Fibroblast of lung (primary cell): ENCODE data around the gene ETFA. TPM values are rescaled to one million over a fixed set of nuclear protein-coding genes. Genes with fewer than 3 reads are reported as not detected.

Experiments used
- DNase-seq, 2 donors: peaks; one replicate each; pipeline versions ENCODE4 v3.0.0 to v3.0.0-alpha.2; 2010; ENCODE audit warnings: low read depth in 2 of 2
- H2AFZ ChIP-seq: 2 replicates; pipeline ENCODE4 v1.5.1; 2012; ENCODE audit warnings: low read length, control low read depth, inconsistent platforms
- H3K27ac ChIP-seq: 2 replicates; pipeline ENCODE4 v1.5.1; 2011; ENCODE audit warnings: low read length, control low read depth; ENCODE audit not compliant: insufficient read depth
- H3K27me3 ChIP-seq: 2 replicates; pipeline ENCODE4 v1.5.1; 2011; ENCODE audit warnings: mild to moderate bottlenecking, low read length; ENCODE audit not compliant: control insufficient read depth, insufficient read depth
- H3K36me3 ChIP-seq: 2 replicates; pipeline ENCODE4 v1.5.1; 2011; ENCODE audit warnings: low read length; ENCODE audit not compliant: control insufficient read depth, insufficient read depth
- H3K4me1 ChIP-seq: 2 replicates; pipeline ENCODE4 v1.5.1; 2011; ENCODE audit warnings: low read length; ENCODE audit not compliant: control insufficient read depth, insufficient read depth; ENCODE audit errors: extremely low read depth
- H3K4me2 ChIP-seq: 2 replicates; pipeline ENCODE4 v1.5.1; 2011; ENCODE audit warnings: low read length, control low read depth; ENCODE audit not compliant: insufficient read depth; ENCODE audit errors: extremely low read depth
- H3K4me3 ChIP-seq, 4 experiments: fragments of 200-600 bp in 1 of 4; sonication (generic) in 1 of 4; replicated peaks in 1 of 4; 2 replicates each; pipeline ENCODE4 v1.5.1; 2011 to 2016; ENCODE audit warnings: low read length in 4 of 4, low read depth in 3 of 4, mild to moderate bottlenecking in 3 of 4, control low read depth in 2 of 4, inconsistent platforms in 1 of 4, mixed read lengths in 1 of 4; ENCODE audit not compliant: insufficient read depth in 1 of 4; ENCODE audit errors: control extremely low read depth in 1 of 4
- H3K79me2 ChIP-seq: 2 replicates; pipeline ENCODE4 v1.5.1; 2012; ENCODE audit warnings: mild to moderate bottlenecking, low read length, inconsistent platforms; ENCODE audit not compliant: control insufficient read depth, insufficient read depth
- H3K9ac ChIP-seq: 2 replicates; pipeline ENCODE4 v1.5.1; 2011; ENCODE audit warnings: mild to moderate bottlenecking, low read length, control low read depth; ENCODE audit not compliant: insufficient read depth
- H3K9me3 ChIP-seq: 2 replicates; pipeline ENCODE4 v1.5.1; 2012; ENCODE audit warnings: low read depth, low read length; ENCODE audit not compliant: control insufficient read depth, insufficient read depth
- H4K20me1 ChIP-seq: 2 replicates; pipeline ENCODE4 v1.5.1; 2011; ENCODE audit warnings: low read length; ENCODE audit not compliant: control insufficient read depth, insufficient read depth; ENCODE audit errors: extremely low read depth
- EZH2 ChIP-seq: IDR thresholded peaks from 2 replicates; pipeline ENCODE4 v1.5.1; 2012; ENCODE audit warnings: low read length, control low read depth, mild to moderate bottlenecking; ENCODE audit errors: missing control alignments
- polyA plus RNA-seq, 2 donors: library from polyadenylated mRNA; depleted of rRNA in 1 of 2; stranded (reverse) in 1 of 2; unstranded in 1 of 2; fragments of >200 nt; gene quantifications; 2 replicates each; pipeline ENCODE4 v1.2.1, GENCODE V29; 2011 to 2012; ENCODE audit warnings: missing spikeins in 1 of 2
- total RNA-seq: library from RNA; depleted of rRNA; stranded (reverse); fragments of >200 nt; gene quantifications from 2 replicates; pipeline ENCODE4 v1.2.1, GENCODE V29; 2014
- TF ChIP-seq, protein P1 (sequence below), 2 donors: IDR thresholded peaks in 1 of 2; conservative IDR thresholded peaks in 1 of 2; 1 replicate in 1 of 2; 2 replicates in 1 of 2; pipeline ENCODE4 v1.5.1; 2011 to 2012; ENCODE audit warnings: low read length in 2 of 2, control low read depth in 1 of 2, inconsistent platforms in 1 of 2, low read depth in 1 of 2, mild to moderate bottlenecking in 1 of 2

ETFA gene
- total and polyA plus RNA-seq, 2 donors (not counting 1 experiment from before 2014, with no cell fraction given) = 129 to 161 TPM

DNA sequence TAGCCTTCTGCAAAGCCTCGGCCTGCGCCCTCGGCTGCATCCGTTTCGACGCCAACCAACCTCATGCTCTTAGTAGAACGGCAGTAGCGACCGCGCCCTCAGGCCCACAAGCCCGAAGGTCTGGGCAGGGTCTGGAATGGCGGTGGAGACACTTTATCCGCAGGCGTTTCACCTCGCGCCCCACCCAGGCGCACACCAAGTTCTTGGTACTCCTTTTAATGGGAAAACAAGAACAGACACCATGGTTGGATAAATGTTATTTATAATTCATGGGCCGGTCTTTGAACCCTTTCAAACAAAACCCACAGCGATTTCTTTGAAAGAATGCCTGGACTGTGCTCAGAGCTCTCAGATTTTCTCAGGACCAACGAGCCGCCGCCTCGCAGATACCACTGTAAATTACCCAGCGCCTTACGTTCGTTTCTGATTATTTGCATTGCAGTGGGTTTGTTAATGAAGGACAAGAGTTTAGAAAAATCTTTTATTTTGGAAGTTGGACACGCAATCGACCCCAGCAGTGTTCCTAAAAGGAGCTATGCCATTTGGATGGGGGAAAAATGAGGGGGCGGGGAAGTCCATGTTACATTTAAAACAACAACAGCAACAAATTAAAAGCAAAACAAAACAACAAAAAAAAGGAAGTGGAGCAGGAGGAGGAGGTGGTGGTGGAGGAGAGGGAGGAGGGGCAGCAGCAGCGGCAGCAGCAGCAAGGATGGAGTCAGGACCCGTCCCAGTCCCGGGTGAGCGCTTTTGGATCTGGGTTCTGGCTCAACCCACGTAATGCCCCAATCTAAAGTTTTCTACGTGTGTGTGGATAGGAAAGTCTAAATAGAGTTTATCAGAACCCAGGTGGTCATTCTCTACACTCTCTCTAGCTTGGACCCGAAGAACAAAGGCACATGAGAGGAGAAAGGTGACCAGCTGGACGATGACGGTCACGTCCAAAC, 24.3 kb upstream of the ETFA start:
- peak in 1 of 2 donors; percentile 27 for DNase-seq
- Histone ChIP-seq H2AFZ (no peak overlapping the region), H3K4me2 (peak overlapping the region; percentile 35), H3K27ac (no peak overlapping the region), H3K4me3 (peak overlapping the region in 2 of 4 experiments; percentile 44 to 75), H3K4me1 (no peaks in the 10 kb centered on the region), H3K9ac (no peak overlapping the region), H3K79me2 (no peaks in the 10 kb centered on the region), H3K9me3 (no peaks in the 10 kb centered on the region), H3K27me3 (peaks cover 64% of the 10 kb centered on the region), H3K36me3 (no peaks in the 10 kb centered on the region), H4K20me1 (no peaks in the 10 kb centered on the region)
- TF ChIP-seq, protein P1, sequence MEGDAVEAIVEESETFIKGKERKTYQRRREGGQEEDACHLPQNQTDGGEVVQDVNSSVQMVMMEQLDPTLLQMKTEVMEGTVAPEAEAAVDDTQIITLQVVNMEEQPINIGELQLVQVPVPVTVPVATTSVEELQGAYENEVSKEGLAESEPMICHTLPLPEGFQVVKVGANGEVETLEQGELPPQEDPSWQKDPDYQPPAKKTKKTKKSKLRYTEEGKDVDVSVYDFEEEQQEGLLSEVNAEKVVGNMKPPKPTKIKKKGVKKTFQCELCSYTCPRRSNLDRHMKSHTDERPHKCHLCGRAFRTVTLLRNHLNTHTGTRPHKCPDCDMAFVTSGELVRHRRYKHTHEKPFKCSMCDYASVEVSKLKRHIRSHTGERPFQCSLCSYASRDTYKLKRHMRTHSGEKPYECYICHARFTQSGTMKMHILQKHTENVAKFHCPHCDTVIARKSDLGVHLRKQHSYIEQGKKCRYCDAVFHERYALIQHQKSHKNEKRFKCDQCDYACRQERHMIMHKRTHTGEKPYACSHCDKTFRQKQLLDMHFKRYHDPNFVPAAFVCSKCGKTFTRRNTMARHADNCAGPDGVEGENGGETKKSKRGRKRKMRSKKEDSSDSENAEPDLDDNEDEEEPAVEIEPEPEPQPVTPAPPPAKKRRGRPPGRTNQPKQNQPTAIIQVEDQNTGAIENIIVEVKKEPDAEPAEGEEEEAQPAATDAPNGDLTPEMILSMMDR (conservative IDR thresholded peaks at IDR 0.05 in 1 of 2, IDR thresholded peaks at IDR 0.05 in 1 of 2; ENCODE audit: low read depth in 1 of 2, low read length in 2 of 2) = no peak
- peak; percentile 67 for TF ChIP-seq EZH2

DNA sequence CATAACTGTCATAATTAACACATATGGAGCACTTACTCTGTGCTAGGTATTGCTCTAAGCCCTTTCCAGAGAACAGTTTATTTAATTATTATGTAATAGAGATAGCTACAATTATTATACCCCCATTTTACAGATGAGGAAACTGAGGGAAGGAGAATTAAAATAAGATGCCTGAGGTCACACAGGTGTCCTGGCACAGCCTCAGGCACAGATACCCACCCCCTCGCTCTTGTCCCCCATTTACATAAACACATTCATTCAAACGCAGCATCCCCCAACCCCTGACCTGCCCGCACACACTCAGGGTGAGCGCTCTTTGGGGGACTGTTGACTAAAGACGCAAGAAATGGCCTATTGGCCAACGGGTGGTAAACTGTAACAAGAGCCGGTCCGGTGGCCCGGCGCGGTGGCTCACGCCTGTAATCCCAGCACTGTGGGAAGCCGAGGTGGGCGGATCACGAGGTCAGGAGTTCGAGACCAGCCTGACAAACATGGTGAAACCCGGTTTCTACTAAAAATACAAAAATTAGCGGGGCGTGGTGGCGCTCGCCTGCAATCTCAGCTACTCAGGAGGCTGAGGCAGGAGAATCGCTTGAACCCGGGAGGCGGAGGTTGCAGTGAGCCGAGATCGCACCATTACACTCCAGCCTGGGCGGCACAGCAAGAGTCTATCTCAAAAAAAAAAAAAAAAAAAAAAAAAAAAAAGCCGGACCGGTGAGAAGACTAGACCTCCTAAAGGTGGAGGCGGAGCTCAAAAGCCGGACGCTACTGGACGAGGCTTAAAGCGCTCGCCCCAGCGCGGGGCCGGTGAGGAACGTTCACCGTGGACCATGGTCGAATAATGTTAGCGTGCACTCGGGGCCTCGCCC, 23.4 kb upstream of the ETFA start:
- no peaks in the 10 kb centered on the region for H3K79me2 ChIP-seq
- H3K27me3 ChIP-seq = peaks cover 57% of the 10 kb centered on the region
- H3K27ac ChIP-seq = no peak overlapping the region
- H3K36me3 ChIP-seq = no peaks in the 10 kb centered on the region
- no peaks in the 10 kb centered on the region for H3K9me3 ChIP-seq
- H3K4me3 ChIP-seq = no peak overlapping the region
- no peak overlapping the region for H3K9ac ChIP-seq
- DNase-seq = no peak
- TF ChIP-seq EZH2 = no peak
- TF ChIP-seq, protein P1 (conservative IDR thresholded peaks at IDR 0.05 in 1 of 2, IDR thresholded peaks at IDR 0.05 in 1 of 2; ENCODE audit: low read depth in 1 of 2, low read length in 2 of 2) = no peak
- H3K4me2 ChIP-seq = no peak overlapping the region
- H4K20me1 ChIP-seq = no peaks in the 10 kb centered on the region
- H3K4me1 ChIP-seq = no peaks in the 10 kb centered on the region
- H2AFZ ChIP-seq = no peak overlapping the region
